HL-60 (cell line): ENCODE measurements around the gene SOX1.

Experiments
- POLR2AphosphoS5 ChIP-seq: IDR thresholded peaks from 2 replicates; pipeline ENCODE4 v1.6.1; 2012; ENCODE audit warnings: low read depth
- REST ChIP-seq: IDR thresholded peaks from 2 replicates; pipeline ENCODE4 v1.6.1; 2012; ENCODE audit warnings: low read depth; ENCODE audit not compliant: insufficient replicate concordance
- TF ChIP-seq, protein P1 (sequence below): IDR thresholded peaks from one replicate; pipeline ENCODE4 v1.5.1; 2011; ENCODE audit warnings: low read length, control low read depth, inconsistent platforms; ENCODE audit not compliant: insufficient read depth

GRCh38 chr13:112024577-112024976, 42.4 kb upstream of the SOX1 start:
- TF ChIP-seq, protein P1, sequence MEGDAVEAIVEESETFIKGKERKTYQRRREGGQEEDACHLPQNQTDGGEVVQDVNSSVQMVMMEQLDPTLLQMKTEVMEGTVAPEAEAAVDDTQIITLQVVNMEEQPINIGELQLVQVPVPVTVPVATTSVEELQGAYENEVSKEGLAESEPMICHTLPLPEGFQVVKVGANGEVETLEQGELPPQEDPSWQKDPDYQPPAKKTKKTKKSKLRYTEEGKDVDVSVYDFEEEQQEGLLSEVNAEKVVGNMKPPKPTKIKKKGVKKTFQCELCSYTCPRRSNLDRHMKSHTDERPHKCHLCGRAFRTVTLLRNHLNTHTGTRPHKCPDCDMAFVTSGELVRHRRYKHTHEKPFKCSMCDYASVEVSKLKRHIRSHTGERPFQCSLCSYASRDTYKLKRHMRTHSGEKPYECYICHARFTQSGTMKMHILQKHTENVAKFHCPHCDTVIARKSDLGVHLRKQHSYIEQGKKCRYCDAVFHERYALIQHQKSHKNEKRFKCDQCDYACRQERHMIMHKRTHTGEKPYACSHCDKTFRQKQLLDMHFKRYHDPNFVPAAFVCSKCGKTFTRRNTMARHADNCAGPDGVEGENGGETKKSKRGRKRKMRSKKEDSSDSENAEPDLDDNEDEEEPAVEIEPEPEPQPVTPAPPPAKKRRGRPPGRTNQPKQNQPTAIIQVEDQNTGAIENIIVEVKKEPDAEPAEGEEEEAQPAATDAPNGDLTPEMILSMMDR, result no peak
- TF ChIP-seq POLR2AphosphoS5 (no peak), REST (no peak)
